IMR-90 (cell line): Measurements from ENCODE around the gene FAM168B. TPM values are rescaled to one million over a fixed set of nuclear protein-coding genes. Genes with fewer than 3 reads are reported as not detected.

Experiments used
- ATAC-seq: fragments of 200-7000 bp; cut with Tn5 transposase; 2 replicates; pipeline ENCODE4 v1.9.1; 2020; ENCODE audit warnings: low read depth, mild to moderate bottlenecking, moderate library complexity
- BruUV-seq: library from RNA; stranded (reverse); fragments of 400-500 nt; replicated peaks from 2 replicates; lab custom pipeline; 2021; lab: Mats Ljungman, UMichigan
- CTCF ChIA-PET: fragments of 300-600 bp; formaldehyde crosslinking; extraction: SDS; loops from one replicate; lab custom pipeline; 2021; ENCODE audit warnings: antibody characterized with exemption; lab: Yijun Ruan, JAX
- POLR2A ChIA-PET: fragments of 300-600 bp; sonication (Branson Sonifier 250); formaldehyde crosslinking; loops from one replicate; lab custom pipeline; 2022; ENCODE audit warnings: antibody characterized with exemption; ENCODE audit not compliant: unreplicated experiment; lab: Charles Lee
- DNase-seq: peaks from one replicate; pipeline ENCODE4 v3.0.0; 2013
- H2AFZ ChIP-seq: replicated peaks from 2 replicates; pipeline ENCODE3; 2013; ENCODE audit warnings: low read length, mild to moderate bottlenecking; ENCODE audit not compliant: poor library complexity
- H2AK5ac ChIP-seq: 2 replicates; pipeline ENCODE4 v1.6.1; 2013; ENCODE audit warnings: low read depth, low read length, inconsistent platforms
- H2AK9ac ChIP-seq: replicated peaks from 2 replicates; pipeline ENCODE3; 2013; ENCODE audit warnings: mild to moderate bottlenecking, low read depth, low read length, moderate library complexity; ENCODE audit not compliant: poor library complexity
- H2BK120ac ChIP-seq: 2 replicates; pipeline ENCODE4 v1.6.1; 2013; ENCODE audit warnings: low read depth, low read length, inconsistent platforms
- H2BK15ac ChIP-seq: 3 replicates; pipeline ENCODE4 v1.6.1; 2013; ENCODE audit warnings: low read depth, low read length, inconsistent platforms
- H2BK20ac ChIP-seq: 2 replicates; pipeline ENCODE4 v1.6.1; 2013; ENCODE audit warnings: low read depth, mild to moderate bottlenecking, inconsistent platforms, low read length, moderate library complexity
- H2BK5ac ChIP-seq: 2 replicates; pipeline ENCODE4 v1.6.1; 2013; ENCODE audit warnings: mild to moderate bottlenecking, low read depth, low read length, inconsistent platforms; ENCODE audit not compliant: poor library complexity, severe bottlenecking
- H3K14ac ChIP-seq: replicated peaks from 2 replicates; pipeline ENCODE4 v1.6.1; 2013; ENCODE audit warnings: low read depth, low read length, inconsistent platforms
- H3K18ac ChIP-seq: 2 replicates; pipeline ENCODE4 v1.6.1; 2013; ENCODE audit warnings: low read depth, low read length, control low read depth
- H3K23ac ChIP-seq: 2 replicates; pipeline ENCODE4 v1.6.1; 2013; ENCODE audit warnings: low read depth, low read length, inconsistent platforms
- H3K27ac ChIP-seq: 2 replicates; pipeline ENCODE4 v1.5.1; 2013; ENCODE audit warnings: mild to moderate bottlenecking, control low read depth, low read length; ENCODE audit not compliant: insufficient read depth
- H3K27me3 ChIP-seq: 2 replicates; pipeline ENCODE4 v1.6.1; 2013; ENCODE audit warnings: low read length; ENCODE audit not compliant: control insufficient read depth, insufficient read depth
- H3K36me3 ChIP-seq: 2 replicates; pipeline ENCODE4 v1.6.1; 2013; ENCODE audit warnings: low read length, mixed read lengths; ENCODE audit not compliant: control insufficient read depth, insufficient read depth
- H3K4ac ChIP-seq: 2 replicates; pipeline ENCODE4 v1.6.1; 2013; ENCODE audit warnings: low read depth, low read length, inconsistent platforms
- H3K4me1 ChIP-seq: 2 replicates; pipeline ENCODE4 v1.6.1; 2013; ENCODE audit warnings: low read length, mixed read lengths; ENCODE audit not compliant: control insufficient read depth, insufficient read depth
- H3K4me2 ChIP-seq: 2 replicates; pipeline ENCODE4 v1.6.1; 2013; ENCODE audit warnings: low read depth, mild to moderate bottlenecking, control low read depth, low read length, moderate library complexity
- H3K4me3 ChIP-seq: 2 replicates; pipeline ENCODE4 v1.5.1; 2013; ENCODE audit warnings: low read depth, mild to moderate bottlenecking, control low read depth, low read length, moderate library complexity; ENCODE audit not compliant: insufficient read depth
- H3K56ac ChIP-seq: 2 replicates; pipeline ENCODE4 v1.6.1; 2013; ENCODE audit warnings: low read length, inconsistent platforms; ENCODE audit not compliant: insufficient read depth; ENCODE audit errors: extremely low read depth
- H3K79me1 ChIP-seq, 2 experiments: 2 replicates each; pipeline ENCODE4 v1.6.1; 2013; ENCODE audit warnings: low read length in 2 of 2, inconsistent platforms in 1 of 2, low read depth in 1 of 2
- H3K9ac ChIP-seq: 2 replicates; pipeline ENCODE4 v1.6.1; 2013; ENCODE audit warnings: low read depth, low read length, control low read depth
- H3K9me1 ChIP-seq: 2 replicates; pipeline ENCODE4 v1.6.1; 2013; ENCODE audit warnings: low read length, inconsistent platforms; ENCODE audit not compliant: insufficient read depth
- H3K9me3 ChIP-seq: 2 replicates; pipeline ENCODE4 v1.6.1; 2013; ENCODE audit warnings: low read length; ENCODE audit not compliant: control insufficient read depth, insufficient read depth
- H4K20me1 ChIP-seq: 2 replicates; pipeline ENCODE4 v1.6.1; 2013; ENCODE audit warnings: low read length, inconsistent platforms; ENCODE audit not compliant: insufficient read depth
- H4K5ac ChIP-seq: 2 replicates; pipeline ENCODE4 v1.6.1; 2013; ENCODE audit warnings: mild to moderate bottlenecking, low read depth, low read length, control low read depth
- H4K8ac ChIP-seq, 2 experiments: 2 replicates each; pipeline ENCODE4 v1.6.1; 2013; ENCODE audit warnings: low read depth in 2 of 2, low read length in 2 of 2, control low read depth in 1 of 2, inconsistent platforms in 1 of 2
- H4K91ac ChIP-seq: 2 replicates; pipeline ENCODE4 v1.6.1; 2013; ENCODE audit warnings: low read depth, low read length, inconsistent platforms; ENCODE audit not compliant: insufficient read depth
- BHLHE40 ChIP-seq: fragments of 150-350 bp; IDR thresholded peaks from 2 replicates; pipeline ENCODE4 v1.6.1; 2016; ENCODE audit warnings: mild to moderate bottlenecking, low read depth, low read length
- CHD1 ChIP-seq: IDR thresholded peaks from 2 replicates; pipeline ENCODE4 v1.6.1; 2012; ENCODE audit warnings: low read depth, low read length, improper control_type of control experiment
- ELK1 ChIP-seq: fragments of 150-350 bp; IDR thresholded peaks from 2 replicates; pipeline ENCODE4 v1.6.1; 2016; ENCODE audit warnings: low read depth, mild to moderate bottlenecking, low read length, moderate library complexity, borderline replicate concordance
- FOS ChIP-seq: fragments of 150-350 bp; IDR thresholded peaks from 2 replicates; pipeline ENCODE4 v1.6.1; 2016; ENCODE audit warnings: low read depth, low read length
- MAFK ChIP-seq: IDR thresholded peaks from 2 replicates; pipeline ENCODE4 v1.6.1; 2012; ENCODE audit warnings: low read depth, low read length, improper control_type of control experiment
- SMC3 ChIP-seq: fragments of 150-350 bp; IDR thresholded peaks from 2 replicates; pipeline ENCODE4 v1.6.1; 2016; ENCODE audit warnings: low read depth, mild to moderate bottlenecking, antibody characterized with exemption, low read length, moderate library complexity
- WGBS, 2 experiments: methylation state at CpG; one replicate each; pipeline versions ENCODE4 v1.1.5 to v1.1.7; 2013; ENCODE audit warnings: missing lambda C conversion rate in 2 of 2; ENCODE audit not compliant: insufficient read length in 1 of 2; ENCODE audit errors: extremely low coverage in 2 of 2; 5-methylcytosine and 5-hydroxymethylcytosine counted together
- dilution Hi-C: fragments of 300-500 bp; cut with HindIII; formaldehyde crosslinking; loops from one replicate; pipeline ENCODE4 v1.14.3; 2018; ENCODE audit warnings: low sequenced_read_pairs; ENCODE audit not compliant: unreplicated experiment
- in situ Hi-C: fragments of 300-500 bp; cut with MboI; formaldehyde crosslinking; loops from 3 replicates; pipeline ENCODE4 v1.14.3; 2019; ENCODE audit warnings: low sequenced_read_pairs, inconsistent platforms, mixed read lengths
- intact Hi-C: fragments of 100-400 bp; cut with micrococcal nuclease; formaldehyde crosslinking; loops from 2 replicates; pipeline ENCODE4 v1.10.0; 2022
- polyA plus RNA-seq, 3 experiments: library from polyadenylated mRNA; depleted of rRNA; stranded (reverse); fragments of >200 nt; gene quantifications; 2 replicates each; pipeline ENCODE4 v1.2.3, GENCODE V29; 2012; ENCODE audit warnings: low replicate concordance in 1 of 3
- total RNA-seq: library from RNA; depleted of rRNA; stranded (reverse); fragments of >200 nt; gene quantifications from 2 replicates; pipeline ENCODE4 v1.2.3, GENCODE V29; 2012
- TF ChIP-seq, protein P1 (sequence below): conservative IDR thresholded peaks from 2 replicates; pipeline ENCODE4 v1.5.1; 2012; ENCODE audit warnings: mild to moderate bottlenecking, low read depth, low read length, improper control_type of control experiment

Gene FAM168B
- total and polyA plus RNA-seq, 2 of the 4 experiments (the other 2 are of a cell fraction): 76.4 to 106 TPM

DNA sequence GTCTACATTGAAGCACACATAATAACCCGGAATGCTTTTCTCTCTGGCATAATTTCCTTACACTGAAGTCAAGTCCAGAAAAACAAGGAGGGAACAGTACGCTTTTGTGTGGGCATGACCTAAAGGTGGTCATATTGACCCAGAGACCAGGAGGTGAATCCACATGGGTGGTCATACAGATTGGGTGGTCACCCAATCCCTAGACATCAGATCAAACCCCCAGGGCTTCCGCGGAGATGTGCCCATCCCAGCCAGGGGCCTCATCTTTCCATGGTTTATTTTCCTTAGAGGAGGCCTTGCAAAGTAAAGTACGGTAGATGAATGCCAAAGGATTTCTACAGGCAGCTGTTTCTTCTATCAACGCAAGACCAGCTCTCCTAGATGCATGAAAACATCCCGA lies 38.8 kb downstream of the FAM168B start:
- BruUV-seq: no TSS peak

More for the DNA sequence above, 38.8 kb downstream of the FAM168B start:
- Histone ChIP-seq H2AK9ac (no peak overlapping the region), H3K18ac (no peak overlapping the region), H2AFZ (no peak overlapping the region), H2BK120ac (no peak overlapping the region), H4K91ac (no peak overlapping the region), H3K9me3 (no peaks in the 10 kb centered on the region), H2AK5ac (no peak overlapping the region), H3K4me1 (peaks cover 19% of the 10 kb centered on the region), H3K56ac (no peak overlapping the region), H2BK15ac (no peak overlapping the region), H3K36me3 (peaks cover 50% of the 10 kb centered on the region), H3K9me1 (peaks cover 28% of the 10 kb centered on the region), H3K79me1 (peaks cover 36 to 75% of the 10 kb centered on the region in 2 experiments), H3K27me3 (no peaks in the 10 kb centered on the region), H4K5ac (no peak overlapping the region), H3K23ac (no peak overlapping the region), H3K9ac (no peak overlapping the region), H4K8ac (no peak overlapping the region), H2BK5ac (no peak overlapping the region), H3K4me2 (no peak overlapping the region), H2BK20ac (no peak overlapping the region), H3K27ac (no peak overlapping the region), H3K4ac (no peak overlapping the region), H3K4me3 (no peak overlapping the region), H3K14ac (no peak overlapping the region), H4K20me1 (peaks cover 57% of the 10 kb centered on the region)
- ChIA-PET POLR2A (interaction anchor here (0.6 kb wide), 1 partner anchor 44 kb away, joined by 3 read pairs; no protein-coding TSS in a partner anchor), CTCF (no interaction called here)
- no CpG with 5 or more reads among the region's 7 CpGs for WGBS, 2 experiments
- DNase-seq: no peak
- intact Hi-C loops: no loop called here
- no peak for ATAC-seq
- dilution Hi-C loops: no loop called here
- TF ChIP-seq, protein P1, sequence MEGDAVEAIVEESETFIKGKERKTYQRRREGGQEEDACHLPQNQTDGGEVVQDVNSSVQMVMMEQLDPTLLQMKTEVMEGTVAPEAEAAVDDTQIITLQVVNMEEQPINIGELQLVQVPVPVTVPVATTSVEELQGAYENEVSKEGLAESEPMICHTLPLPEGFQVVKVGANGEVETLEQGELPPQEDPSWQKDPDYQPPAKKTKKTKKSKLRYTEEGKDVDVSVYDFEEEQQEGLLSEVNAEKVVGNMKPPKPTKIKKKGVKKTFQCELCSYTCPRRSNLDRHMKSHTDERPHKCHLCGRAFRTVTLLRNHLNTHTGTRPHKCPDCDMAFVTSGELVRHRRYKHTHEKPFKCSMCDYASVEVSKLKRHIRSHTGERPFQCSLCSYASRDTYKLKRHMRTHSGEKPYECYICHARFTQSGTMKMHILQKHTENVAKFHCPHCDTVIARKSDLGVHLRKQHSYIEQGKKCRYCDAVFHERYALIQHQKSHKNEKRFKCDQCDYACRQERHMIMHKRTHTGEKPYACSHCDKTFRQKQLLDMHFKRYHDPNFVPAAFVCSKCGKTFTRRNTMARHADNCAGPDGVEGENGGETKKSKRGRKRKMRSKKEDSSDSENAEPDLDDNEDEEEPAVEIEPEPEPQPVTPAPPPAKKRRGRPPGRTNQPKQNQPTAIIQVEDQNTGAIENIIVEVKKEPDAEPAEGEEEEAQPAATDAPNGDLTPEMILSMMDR: no peak
- TF ChIP-seq CHD1: no peak
- TF ChIP-seq ELK1: no peak
- no peak for TF ChIP-seq FOS
- TF ChIP-seq BHLHE40: no peak
- TF ChIP-seq MAFK: no peak
- TF ChIP-seq SMC3: no peak
- in situ Hi-C loops: no loop called here
